Measurements from ENCODE around the gene NFATC3.

The NFATC3 gene

GRCh38 chr16:68267612-68268405 lies 182.6 kb downstream of the NFATC3 start:
- no peaks in the 10 kb centered on the region for H3K27me3 ChIP-seq (ENCODE audit: insufficient read depth, poor library complexity, severe bottlenecking)
- H3K4me3 ChIP-seq (ENCODE audit: severe bottlenecking) = no peak overlapping the region
- DNase-seq (ENCODE audit: low spot score) (no peak), ATAC-seq (ENCODE audit: low read depth) (no peak)
- peaks cover 17% of the 10 kb centered on the region for H3K36me3 ChIP-seq (ENCODE audit: low read depth)
- TF ChIP-seq CTCF (IDR thresholded peaks at IDR 0.05; ENCODE audit: poor library complexity, severe bottlenecking) = no peak
- no peaks in the 10 kb centered on the region for H3K9me3 ChIP-seq (ENCODE audit: severe bottlenecking)
- no peak overlapping the region for H3K27ac ChIP-seq (ENCODE audit: poor library complexity, severe bottlenecking)
- H3K4me1 ChIP-seq (ENCODE audit: insufficient read depth, poor library complexity, severe bottlenecking) = peaks cover 8% of the 10 kb centered on the region

- Histone ChIP-seq H3K9me3 (ENCODE audit: severe bottlenecking) (no peaks in the 10 kb centered on the region), H3K36me3 (ENCODE audit: low read depth) (peaks cover 27% of the 10 kb centered on the region), H3K27me3 (ENCODE audit: insufficient read depth, poor library complexity, severe bottlenecking) (no peaks in the 10 kb centered on the region), H3K4me3 (ENCODE audit: severe bottlenecking) (no peak overlapping the region), H3K27ac (ENCODE audit: poor library complexity, severe bottlenecking) (no peak overlapping the region), H3K4me1 (ENCODE audit: insufficient read depth, poor library complexity, severe bottlenecking) (peaks cover 14% of the 10 kb centered on the region)
- ATAC-seq (ENCODE audit: low read depth) = no peak
- no peak for TF ChIP-seq CTCF (IDR thresholded peaks at IDR 0.05; ENCODE audit: poor library complexity, severe bottlenecking)
- DNase-seq (ENCODE audit: low spot score) = no peak
Measured at GRCh38 chr16:68269793-68270192, 184.6 kb downstream of the NFATC3 start.

GRCh38 chr16:68270353-68270752 lies 185.2 kb downstream of the NFATC3 start:
- Histone ChIP-seq H3K27ac (ENCODE audit: poor library complexity, severe bottlenecking) (no peak overlapping the region), H3K4me1 (ENCODE audit: insufficient read depth, poor library complexity, severe bottlenecking) (peaks cover 17% of the 10 kb centered on the region), H3K27me3 (ENCODE audit: insufficient read depth, poor library complexity, severe bottlenecking) (no peaks in the 10 kb centered on the region), H3K9me3 (ENCODE audit: severe bottlenecking) (no peaks in the 10 kb centered on the region), H3K36me3 (ENCODE audit: low read depth) (peaks cover 31% of the 10 kb centered on the region), H3K4me3 (ENCODE audit: severe bottlenecking) (no peak overlapping the region)
- DNase-seq (ENCODE audit: low spot score) = no peak
- ATAC-seq (ENCODE audit: low read depth) = no peak
- TF ChIP-seq CTCF (IDR thresholded peaks at IDR 0.05; ENCODE audit: poor library complexity, severe bottlenecking) = no peak

GRCh38 chr16:68272507-68273209 lies 187.5 kb downstream of the NFATC3 start:
- Histone ChIP-seq H3K36me3 (ENCODE audit: low read depth) (peaks cover 34% of the 10 kb centered on the region), H3K27me3 (ENCODE audit: insufficient read depth, poor library complexity, severe bottlenecking) (no peaks in the 10 kb centered on the region), H3K4me1 (ENCODE audit: insufficient read depth, poor library complexity, severe bottlenecking) (peaks cover 23% of the 10 kb centered on the region), H3K4me3 (ENCODE audit: severe bottlenecking) (no peak overlapping the region), H3K9me3 (ENCODE audit: severe bottlenecking) (no peaks in the 10 kb centered on the region), H3K27ac (ENCODE audit: poor library complexity, severe bottlenecking) (no peak overlapping the region)
- ATAC-seq (ENCODE audit: low read depth) (peak; percentile 25; the same call in 1 of the 3 replicates), DNase-seq (ENCODE audit: low spot score) (no peak)
- TF ChIP-seq CTCF (IDR thresholded peaks at IDR 0.05; ENCODE audit: poor library complexity, severe bottlenecking) = no peak

Data from RWPE2 (cell line).